Epithelial cell of prostate (primary cell): ENCODE measurements around the gene AXDND1.
"Not testable (repeated sequence)": the region's sequence is repeated elsewhere in the genome, so short reads cannot be mapped to it uniquely, and the experiment has no call there.

Experiments
- DNase-seq: peaks from one replicate; pipeline ENCODE4 v3.0.0-alpha.2; 2011; ENCODE audit warnings: low read depth, low spot score
- H3K27ac ChIP-seq: fragments of 450-650 bp; 2 replicates; pipeline ENCODE4 v1.5.1; 2017; ENCODE audit warnings: mild to moderate bottlenecking

AXDND1 gene

GRCh38 chr1:179448437-179449149 lies 82.8 kb downstream of the AXDND1 start:
- DNase-seq = no peak
- H3K27ac ChIP-seq = no peak overlapping the region

GRCh38 chr1:179459606-179460206 lies 93.9 kb downstream of the AXDND1 start:
- not testable (repeated sequence) for DNase-seq, H3K27ac ChIP-seq

- H3K27ac ChIP-seq, DNase-seq: not testable (repeated sequence)
These were observed 99.9 kb downstream of the AXDND1 start for GRCh38 chr1:179465661-179466060.

- no peak overlapping the region for H3K27ac ChIP-seq
- no peak for DNase-seq
These were observed 108.9 kb downstream of the AXDND1 start for GRCh38 chr1:179474713-179475112.

- no peak for DNase-seq
These were observed 110.7 kb downstream of the AXDND1 start for GRCh38 chr1:179476484-179476883.

GRCh38 chr1:179478370-179478769 lies 112.6 kb downstream of the AXDND1 start:
- no peak for DNase-seq
- H3K27ac ChIP-seq = no peak overlapping the region

More at GRCh38 chr1:179476484-179476883, 110.7 kb downstream of the AXDND1 start:
- no peak overlapping the region for H3K27ac ChIP-seq

- no peak overlapping the region for H3K27ac ChIP-seq
- DNase-seq = no peak
These were observed 124.8 kb downstream of the AXDND1 start for GRCh38 chr1:179490611-179491010.

GRCh38 chr1:179493323-179493722 lies 127.6 kb downstream of the AXDND1 start:
- no peak overlapping the region for H3K27ac ChIP-seq
- DNase-seq = no peak

- no peak overlapping the region for H3K27ac ChIP-seq
- no peak for DNase-seq
These were observed 140.4 kb downstream of the AXDND1 start for GRCh38 chr1:179506199-179506598.

GRCh38 chr1:179509384-179509783 lies 143.6 kb downstream of the AXDND1 start:
- DNase-seq = no peak
- H3K27ac ChIP-seq = no peak overlapping the region

GRCh38 chr1:179510038-179510437 lies 144.3 kb downstream of the AXDND1 start:
- no peak for DNase-seq
- H3K27ac ChIP-seq = no peak overlapping the region

GRCh38 chr1:179516976-179517705 lies 151.4 kb downstream of the AXDND1 start:
- H3K27ac ChIP-seq = no peak overlapping the region
- no peak for DNase-seq

- not testable (repeated sequence) for H3K27ac ChIP-seq, DNase-seq
These were observed 152.8 kb downstream of the AXDND1 start for GRCh38 chr1:179518544-179518943.

GRCh38 chr1:179529482-179530195 lies 163.9 kb downstream of the AXDND1 start:
- H3K27ac ChIP-seq = no peak overlapping the region
- no peak for DNase-seq

GRCh38 chr1:179530352-179530751 lies 164.6 kb downstream of the AXDND1 start:
- no peak overlapping the region for H3K27ac ChIP-seq
- DNase-seq = no peak

GRCh38 chr1:179541774-179542173 lies 176.0 kb downstream of the AXDND1 start:
- no peak overlapping the region for H3K27ac ChIP-seq
- no peak for DNase-seq

- no peak for DNase-seq
- no peak overlapping the region for H3K27ac ChIP-seq
These were observed 179.6 kb downstream of the AXDND1 start for GRCh38 chr1:179545321-179545720.

GRCh38 chr1:179547021-179547535 lies 181.3 kb downstream of the AXDND1 start:
- no peak overlapping the region for H3K27ac ChIP-seq

GRCh38 chr1:179548666-179549367 lies 183.0 kb downstream of the AXDND1 start:
- H3K27ac ChIP-seq = no peak overlapping the region
- no peak for DNase-seq

More at GRCh38 chr1:179547021-179547535, 181.3 kb downstream of the AXDND1 start:
- DNase-seq = no peak

- DNase-seq = no peak
- no peak overlapping the region for H3K27ac ChIP-seq
These were observed 183.6 kb downstream of the AXDND1 start for GRCh38 chr1:179549368-179549700.
